H1 (cell line): ENCODE data around the gene CLASP2. TPM values are rescaled to one million over a fixed set of nuclear protein-coding genes. Genes with fewer than 3 reads are reported as not detected.

Experiments used
- CTCF ChIA-PET: fragments of 300-600 bp; sonication (Branson Sonifier 250); formaldehyde crosslinking; loops from one replicate; lab custom pipeline; 2021; ENCODE audit not compliant: partially characterized antibody; lab: Charles Lee
- POLR2A ChIA-PET: fragments of 300-600 bp; sonication (Branson Sonifier 250); formaldehyde crosslinking; loops from one replicate; lab custom pipeline; 2021; ENCODE audit warnings: inconsistent platforms; ENCODE audit not compliant: partially characterized antibody; lab: Charles Lee
- DNase-seq, 2 experiments: peaks; one replicate each; pipeline versions ENCODE4 v3.0.0 to v3.0.0-alpha.2; 2010 to 2022; ENCODE audit warnings: low spot score in 2 of 2, low read depth in 1 of 2, mixed read lengths in 1 of 2
- FAIRE-seq: peaks from 2 replicates; lab custom pipeline; 2011; peaks lifted over from hg19 to GRCh38; lab: Jason Lieb, UNC
- H2AFZ ChIP-seq: 2 replicates; pipeline ENCODE4 v1.8.1; 2012; ENCODE audit warnings: low read length, inconsistent platforms
- H2AK5ac ChIP-seq: 2 replicates; pipeline ENCODE4 v1.6.1; 2013; ENCODE audit warnings: low read depth, low read length
- H2BK120ac ChIP-seq: replicated peaks from 2 replicates; pipeline ENCODE3; 2013; ENCODE audit warnings: low read depth, low read length, inconsistent platforms
- H2BK12ac ChIP-seq: 2 replicates; pipeline ENCODE4 v1.6.1; 2013; ENCODE audit warnings: low read depth, low read length
- H2BK15ac ChIP-seq: 2 replicates; pipeline ENCODE4 v1.6.1; 2013; ENCODE audit warnings: low read length
- H2BK20ac ChIP-seq: 2 replicates; pipeline ENCODE4 v1.6.1; 2013; ENCODE audit warnings: low read length
- H2BK5ac ChIP-seq: 2 replicates; pipeline ENCODE4 v1.6.1; 2013; ENCODE audit warnings: low read depth, low read length
- H3K14ac ChIP-seq: 2 replicates; pipeline ENCODE4 v1.6.1; 2013; ENCODE audit warnings: inconsistent platforms; ENCODE audit not compliant: insufficient read length
- H3K18ac ChIP-seq: 2 replicates; pipeline ENCODE4 v1.6.1; 2013; ENCODE audit warnings: low read length; ENCODE audit errors: extremely low read depth
- H3K23ac ChIP-seq: 2 replicates; pipeline ENCODE4 v1.6.1; 2013; ENCODE audit warnings: inconsistent platforms; ENCODE audit not compliant: insufficient read length
- H3K23me2 ChIP-seq: 2 replicates; pipeline ENCODE4 v1.6.1; 2013; ENCODE audit warnings: low read depth, low read length
- H3K27ac ChIP-seq: 2 replicates; pipeline ENCODE4 v1.6.1; 2011; ENCODE audit warnings: low read depth, low read length, inconsistent platforms
- H3K27me3 ChIP-seq, 4 experiments: replicated peaks in 1 of 4; 1 replicate in 1 of 4; 2 replicates in 3 of 4; pipeline versions ENCODE4 v1.6.1 to v1.8.1; 2011 to 2013; ENCODE audit warnings: low read length in 3 of 4, mild to moderate bottlenecking in 3 of 4, inconsistent platforms in 2 of 4, mixed read lengths in 2 of 4, moderate library complexity in 1 of 4; ENCODE audit not compliant: control insufficient read depth in 3 of 4, insufficient read depth in 3 of 4; ENCODE audit errors: extremely low read depth in 1 of 4
- H3K36me3 ChIP-seq, 4 experiments: 2 replicates each; pipeline versions ENCODE4 v1.6.1 to v1.8.1; 2011 to 2013; ENCODE audit warnings: mild to moderate bottlenecking in 4 of 4, low read length in 3 of 4, moderate library complexity in 2 of 4, control low read depth in 1 of 4, inconsistent platforms in 1 of 4; ENCODE audit not compliant: insufficient read depth in 4 of 4, control insufficient read depth in 2 of 4
- H3K4ac ChIP-seq: replicated peaks from 2 replicates; pipeline ENCODE3; 2013; ENCODE audit warnings: low read length, low read depth, mixed read lengths, inconsistent platforms; ENCODE audit not compliant: insufficient read length
- H3K4me1 ChIP-seq, 4 experiments: replicated peaks in 1 of 4; 1 replicate in 1 of 4; 2 replicates in 3 of 4; pipeline versions ENCODE4 v1.6.1 to v1.8.1; 2011 to 2013; ENCODE audit warnings: low read length in 3 of 4, inconsistent platforms in 2 of 4, mixed read lengths in 1 of 4; ENCODE audit not compliant: insufficient read depth in 4 of 4, control insufficient read depth in 3 of 4
- H3K4me2 ChIP-seq, 2 experiments: 2 replicates each; pipeline versions ENCODE4 v1.6.1 to v1.8.1; 2011 to 2013; ENCODE audit warnings: low read depth in 2 of 2, low read length in 2 of 2, control low read depth in 1 of 2, inconsistent platforms in 1 of 2, mild to moderate bottlenecking in 1 of 2; ENCODE audit not compliant: insufficient read depth in 1 of 2
- H3K4me3 ChIP-seq, 4 experiments: fragments of 200-600, 300-600 bp in 1 of 4; sonication (generic), shearing (Covaris generic), sonication (Bioruptor Twin) in 1 of 4; 2 replicates each; pipeline versions ENCODE4 v1.5.1 to v1.8.1; 2011 to 2016; ENCODE audit warnings: low read length in 4 of 4, low read depth in 3 of 4, control low read depth in 2 of 4, inconsistent platforms in 2 of 4, mild to moderate bottlenecking in 2 of 4, mixed read lengths in 1 of 4, moderate library complexity in 1 of 4; ENCODE audit not compliant: insufficient read depth in 2 of 4; ENCODE audit errors: extremely low read depth in 1 of 4
- H3K56ac ChIP-seq: replicated peaks from 2 replicates; pipeline ENCODE3; 2013; ENCODE audit warnings: low read depth, mild to moderate bottlenecking, mixed read lengths, low read length, inconsistent platforms; ENCODE audit not compliant: insufficient read length
- H3K79me1 ChIP-seq: 2 replicates; pipeline ENCODE4 v1.6.1; 2013; ENCODE audit warnings: low read depth, low read length, control low read depth
- H3K79me2 ChIP-seq, 2 experiments: 2 replicates each; pipeline versions ENCODE4 v1.6.1 to v1.8.1; 2012 to 2013; ENCODE audit warnings: low read length in 2 of 2, mild to moderate bottlenecking in 2 of 2, inconsistent platforms in 1 of 2; ENCODE audit not compliant: insufficient read depth in 2 of 2, control insufficient read depth in 1 of 2
- H3K9ac ChIP-seq, 4 experiments: replicated peaks in 1 of 4; 1 replicate in 1 of 4; 2 replicates in 3 of 4; pipeline versions ENCODE4 v1.6.1 to v1.8.1; 2011 to 2013; ENCODE audit warnings: low read depth in 3 of 4, low read length in 3 of 4, control low read depth in 2 of 4, mild to moderate bottlenecking in 2 of 4, moderate library complexity in 2 of 4, inconsistent platforms in 1 of 4; ENCODE audit errors: extremely low read depth in 1 of 4
- H3K9me3 ChIP-seq, 2 experiments: 2 replicates each; pipeline versions ENCODE4 v1.6.1 to v1.8.1; 2012 to 2013; ENCODE audit warnings: mild to moderate bottlenecking in 2 of 2, moderate library complexity in 2 of 2, control low read depth in 1 of 2, inconsistent platforms in 1 of 2, low read depth in 1 of 2, low read length in 1 of 2, mixed read lengths in 1 of 2; ENCODE audit not compliant: insufficient read depth in 2 of 2
- H4K20me1 ChIP-seq, 2 experiments: replicated peaks in 1 of 2; 2 replicates each; pipeline versions ENCODE3 to v1.8.1; 2011 to 2013; ENCODE audit warnings: inconsistent platforms in 2 of 2, low read length in 2 of 2, mild to moderate bottlenecking in 1 of 2; ENCODE audit not compliant: insufficient read depth in 2 of 2, control insufficient read depth in 1 of 2
- H4K5ac ChIP-seq: 2 replicates; pipeline ENCODE4 v1.6.1; 2013; ENCODE audit warnings: low read length, low read depth, mixed read lengths, inconsistent platforms; ENCODE audit not compliant: insufficient read length
- H4K8ac ChIP-seq: 2 replicates; pipeline ENCODE4 v1.8.0; 2013; ENCODE audit warnings: mild to moderate bottlenecking, moderate library complexity, low read length, inconsistent platforms; ENCODE audit not compliant: insufficient read depth; ENCODE audit errors: extremely low read depth
- H4K91ac ChIP-seq: replicated peaks from 2 replicates; pipeline ENCODE3; 2013; ENCODE audit warnings: low read length, mixed read lengths, inconsistent platforms; ENCODE audit not compliant: insufficient read length
- TAF1 ChIP-seq: IDR thresholded peaks from 2 replicates; pipeline ENCODE4 v1.6.1; 2011; ENCODE audit warnings: mild to moderate bottlenecking, low read depth, low read length
- WGBS, 2 experiments: shearing (Covaris generic) in 1 of 2; methylation state at CpG; one replicate each; pipeline versions ENCODE4 v1.1.6 to v1.1.7; 2013 to 2015; ENCODE audit warnings: low lambda C conversion rate in 2 of 2, mixed read lengths in 2 of 2, inconsistent platforms in 1 of 2, low coverage in 1 of 2, missing lambda C conversion rate in 1 of 2; ENCODE audit not compliant: insufficient replicate concordance in 2 of 2, insufficient coverage in 1 of 2, insufficient read length in 1 of 2; ENCODE audit errors: extremely low coverage in 1 of 2, missing lambda C conversion rate in 1 of 2; 5-methylcytosine and 5-hydroxymethylcytosine counted together
- polyA plus RNA-seq, 7 experiments: library from polyadenylated mRNA; depleted of rRNA in 3 of 7; stranded (reverse) in 5 of 7; unstranded in 2 of 7; fragments of >200 nt in 5 of 7; fragments of 200-250 nt in 2 of 7; gene quantifications; 1 replicate in 5 of 7; 2 replicates in 1 of 7; 4 replicates in 1 of 7; pipeline versions ENCODE4 v1.2.1 to v1.2.3, GENCODE V29; 2011 to 2013; ENCODE audit warnings: missing spikeins in 2 of 7, mixed read lengths in 2 of 7
- total RNA-seq: library from RNA; stranded (reverse); fragmentation: NEBNext Ultra II Directional; extraction: Animal tissue kit (Norgen Biotek cat#: 25700); gene quantifications from 2 replicates; pipeline ENCODE4 v1.2.1, GENCODE V29; 2021

Gene CLASP2
- total and polyA plus RNA-seq, 2 of the 8 experiments (the other 6 are each of a cell fraction or from before 2014, with no cell fraction given) = 21.7 to 58.0 TPM

GRCh38 chr3:33664195-33664594, 53.9 kb downstream of the CLASP2 start:
- Histone ChIP-seq H3K4ac (no peak overlapping the region), H3K4me3 (no peak overlapping the region), H4K91ac (no peak overlapping the region), H2BK15ac (no peak overlapping the region), H4K20me1 (no peaks in the 10 kb centered on the region), H2BK5ac (no peak overlapping the region), H3K27ac (no peak overlapping the region), H3K9ac (no peak overlapping the region), H4K5ac (no peak overlapping the region), H3K9me3 (no peaks in the 10 kb centered on the region), H3K27me3 (no peaks in the 10 kb centered on the region), H2BK12ac (no peak overlapping the region), H3K4me2 (no peak overlapping the region), H3K36me3 (no peaks in the 10 kb centered on the region; a peak in 1 of 8 replicates), H3K23ac (no peak overlapping the region), H3K4me1 (no peaks in the 10 kb centered on the region; a peak in 3 of 7 replicates), H2AK5ac (no peak overlapping the region), H3K56ac (no peak overlapping the region), H2AFZ (no peak overlapping the region), H3K18ac (no peak overlapping the region), H3K79me2 (0 out of 4 replicates have a peak, but pooled peaks cover 0 to 5% of the 10 kb centered on the region in 2 experiments), H4K8ac (no peak overlapping the region), H3K79me1 (no peaks in the 10 kb centered on the region; the same call in 1 of the 2 replicates), H3K14ac (no peak overlapping the region), H3K23me2 (no peaks in the 10 kb centered on the region), H2BK120ac (no peak overlapping the region), H2BK20ac (no peak overlapping the region)
- no peak for DNase-seq
- WGBS, 2 experiments = 84% methylated on average over 1 of the region's 1 CpG; no CpG with 5 or more reads in 1 of the 2 experiments
- CTCF ChIA-PET = no interaction called here
- FAIRE-seq = no peak
- POLR2A ChIA-PET = no interaction called here
- TF ChIP-seq TAF1 = no peak
